Natural killer cell (primary cell): ENCODE measurements around the gene RAP1A. TPM values are rescaled to one million over a fixed set of nuclear protein-coding genes. Genes with fewer than 3 reads are reported as not detected.

Experiments
- ATAC-seq, 3 donors: fragments of 150-1000 bp in 2 of 3; fragments of 200-7000 bp in 1 of 3; cut with Tn5 transposase; 1 replicate in 1 of 3; 2 replicates in 2 of 3; pipeline ENCODE4 v1.10.0; 2021; ENCODE audit warnings: mild to moderate bottlenecking in 2 of 3, moderate library complexity in 2 of 3
- DNase-seq, 2 donors: peaks; one replicate each; pipeline versions ENCODE4 v3.0.0 to v3.0.0-alpha.2; 2013 to 2021; ENCODE audit warnings: mixed read lengths in 1 of 2
- H3K27ac ChIP-seq: one replicate; pipeline ENCODE4 v1.5.1; 2013; ENCODE audit warnings: mild to moderate bottlenecking, low read length
- H3K27me3 ChIP-seq: one replicate; pipeline ENCODE4 v1.6.1; 2013; ENCODE audit warnings: low read length; ENCODE audit not compliant: control insufficient read depth, insufficient read depth
- H3K36me3 ChIP-seq: one replicate; pipeline ENCODE4 v1.6.1; 2013; ENCODE audit warnings: low read length; ENCODE audit not compliant: control insufficient read depth, insufficient read depth
- H3K4me1 ChIP-seq: one replicate; pipeline ENCODE4 v1.6.1; 2013; ENCODE audit warnings: low read length; ENCODE audit not compliant: control insufficient read depth, insufficient read depth
- H3K4me3 ChIP-seq: one replicate; pipeline ENCODE4 v1.5.1; 2013; ENCODE audit warnings: low read length
- H3K9me3 ChIP-seq: one replicate; pipeline ENCODE4 v1.6.1; 2013; ENCODE audit warnings: low read length; ENCODE audit not compliant: control insufficient read depth, insufficient read depth
- H3K27ac Mint-ChIP-seq, 2 donors: one replicate each; pipeline ENCODE4 v1.8.0; 2022; ENCODE audit warnings: mild to moderate bottlenecking in 2 of 2, mixed read lengths in 2 of 2, moderate library complexity in 1 of 2
- H3K27me3 Mint-ChIP-seq, 2 donors: one replicate each; pipeline ENCODE4 v1.8.0; 2022; ENCODE audit warnings: low read depth in 2 of 2, mixed read lengths in 2 of 2
- H3K36me3 Mint-ChIP-seq: one replicate; pipeline ENCODE4 v1.8.0; 2022; ENCODE audit warnings: mixed read lengths
- H3K4me1 Mint-ChIP-seq, 2 donors: one replicate each; pipeline ENCODE4 v1.8.0; 2022; ENCODE audit warnings: mixed read lengths in 2 of 2
- H3K4me3 Mint-ChIP-seq: one replicate; pipeline ENCODE4 v1.8.0; 2022; ENCODE audit warnings: mild to moderate bottlenecking, moderate library complexity, mixed read lengths
- H3K9me3 Mint-ChIP-seq, 2 donors: one replicate each; pipeline ENCODE4 v1.8.0; 2022; ENCODE audit warnings: mixed read lengths in 2 of 2
- CTCF ChIP-seq: fragments of 200-600 bp; IDR thresholded peaks from one replicate; pipeline ENCODE4 v1.8.0; 2022; ENCODE audit warnings: antibody characterized with exemption
- WGBS: methylation state at CpG from one replicate; pipeline ENCODE4 v1.1.7; 2013; ENCODE audit warnings: missing lambda C conversion rate; ENCODE audit not compliant: insufficient coverage; 5-methylcytosine and 5-hydroxymethylcytosine counted together
- intact Hi-C: fragments of 100-400 bp; cut with micrococcal nuclease; formaldehyde crosslinking; loops from one replicate; pipeline ENCODE4 v1.14.2; 2022
- total RNA-seq, 4 donors: library from RNA; stranded (reverse); fragments of 120-200 nt in 1 of 4; gene quantifications; one replicate each; pipeline versions ENCODE4 v1.2.3 to v1.2.4, GENCODE V29; 2013 to 2022

The RAP1A gene
- total RNA-seq, 3 donors from 2014 or later (not counting 1 experiment from before 2014, with no cell fraction given) = 83.7 to 112 (median 104) TPM

- Histone ChIP-seq H3K27me3 (no peaks in the 10 kb centered on the region), H3K27ac (no peak overlapping the region), H3K9me3 (no peaks in the 10 kb centered on the region), H3K4me3 (no peak overlapping the region), H3K4me1 (peaks cover 9% of the 10 kb centered on the region), H3K36me3 (no peaks in the 10 kb centered on the region)
- 98% methylated on average over 4 of the region's 5 CpGs for WGBS
- TF ChIP-seq CTCF = no peak
- Mint-ChIP-seq H3K4me1 (peaks cover 26 to 40% of the 10 kb centered on the region in 2 donors), H3K4me3 (no peak overlapping the region), H3K9me3 (no peaks in the 10 kb centered on the region), H3K27me3 (no peaks in the 10 kb centered on the region), H3K36me3 (no peaks in the 10 kb centered on the region), H3K27ac (peak overlapping the region in 1 of 2 donors; percentile 39)
- DNase-seq = no peak
- ATAC-seq = no peak
- intact Hi-C loops = loop anchor here (5.0 kb wide), 1 partner anchor 181 kb away; no protein-coding TSS in a partner anchor
Observed at GRCh38 chr1:111658622-111659021, 39.0 kb downstream of the RAP1A start.

GRCh38 chr1:111660204-111661150 lies 40.9 kb downstream of the RAP1A start:
- DNase-seq (peak in 1 of 2 donors; percentile 38), ATAC-seq (peak in 1 of 3 donors; percentile 31)
- H3K4me1 ChIP-seq = peaks cover 9% of the 10 kb centered on the region
- H3K9me3 ChIP-seq = no peaks in the 10 kb centered on the region
- Mint-ChIP-seq H3K9me3 (no peaks in the 10 kb centered on the region), H3K27ac (no peak overlapping the region), H3K27me3 (no peaks in the 10 kb centered on the region), H3K36me3 (no peaks in the 10 kb centered on the region), H3K4me1 (peaks cover 28 to 43% of the 10 kb centered on the region in 2 donors), H3K4me3 (no peak overlapping the region)
- no peak for TF ChIP-seq CTCF
- H3K27ac ChIP-seq = peak overlapping the region; percentile 44
- 27% methylated on average over 5 of the region's 5 CpGs for WGBS
- H3K4me3 ChIP-seq = no peak overlapping the region
- intact Hi-C loops = loop anchor here (5.0 kb wide), 1 partner anchor 38 kb away; no protein-coding TSS in a partner anchor
- H3K36me3 ChIP-seq = no peaks in the 10 kb centered on the region
- H3K27me3 ChIP-seq = no peaks in the 10 kb centered on the region

- H3K4me1 Mint-ChIP-seq = peaks cover 42 to 53% of the 10 kb centered on the region in 2 donors
- peak overlapping the region; percentile 87 to 89 for H3K27ac Mint-ChIP-seq
- intact Hi-C loops = loop anchor here (5.0 kb wide), 1 partner anchor 42 kb away; no protein-coding TSS in a partner anchor
- H3K27me3 ChIP-seq = no peaks in the 10 kb centered on the region
- H3K9me3 ChIP-seq = no peaks in the 10 kb centered on the region
- H3K9me3 Mint-ChIP-seq = no peaks in the 10 kb centered on the region
- ATAC-seq (peak in 2 of 3 donors; percentile 33 to 43), DNase-seq (no peak)
- H3K4me3 ChIP-seq = no peak overlapping the region
- peak overlapping the region; percentile 29 for H3K4me3 Mint-ChIP-seq
- no peaks in the 10 kb centered on the region for H3K27me3 Mint-ChIP-seq
- TF ChIP-seq CTCF = no peak
- H3K36me3 Mint-ChIP-seq = no peaks in the 10 kb centered on the region
- H3K36me3 ChIP-seq = peaks cover 4% of the 10 kb centered on the region
- H3K27ac ChIP-seq = peak overlapping the region; percentile 58
- H3K4me1 ChIP-seq = peaks cover 9% of the 10 kb centered on the region
- 38% methylated on average over 1 of the region's 1 CpG for WGBS
Observed at GRCh38 chr1:111664652-111665051, 45.1 kb downstream of the RAP1A start.
